GM18861 (cell line): ENCODE measurements around the gene FUBP3.
A peak's percentile ranks its signal among the peaks of the same experiment; 100 is the strongest.
"Not testable (repeated sequence)": the region's sequence is repeated elsewhere in the genome, so short reads cannot be mapped to it uniquely, and the experiment has no call there.

Experiments used
- ATAC-seq: cut with Tn5 transposase; IDR thresholded peaks from one replicate; pipeline ENCODE4 v1.9.1; 2021; ENCODE audit not compliant: unreplicated experiment

Gene FUBP3

DNA sequence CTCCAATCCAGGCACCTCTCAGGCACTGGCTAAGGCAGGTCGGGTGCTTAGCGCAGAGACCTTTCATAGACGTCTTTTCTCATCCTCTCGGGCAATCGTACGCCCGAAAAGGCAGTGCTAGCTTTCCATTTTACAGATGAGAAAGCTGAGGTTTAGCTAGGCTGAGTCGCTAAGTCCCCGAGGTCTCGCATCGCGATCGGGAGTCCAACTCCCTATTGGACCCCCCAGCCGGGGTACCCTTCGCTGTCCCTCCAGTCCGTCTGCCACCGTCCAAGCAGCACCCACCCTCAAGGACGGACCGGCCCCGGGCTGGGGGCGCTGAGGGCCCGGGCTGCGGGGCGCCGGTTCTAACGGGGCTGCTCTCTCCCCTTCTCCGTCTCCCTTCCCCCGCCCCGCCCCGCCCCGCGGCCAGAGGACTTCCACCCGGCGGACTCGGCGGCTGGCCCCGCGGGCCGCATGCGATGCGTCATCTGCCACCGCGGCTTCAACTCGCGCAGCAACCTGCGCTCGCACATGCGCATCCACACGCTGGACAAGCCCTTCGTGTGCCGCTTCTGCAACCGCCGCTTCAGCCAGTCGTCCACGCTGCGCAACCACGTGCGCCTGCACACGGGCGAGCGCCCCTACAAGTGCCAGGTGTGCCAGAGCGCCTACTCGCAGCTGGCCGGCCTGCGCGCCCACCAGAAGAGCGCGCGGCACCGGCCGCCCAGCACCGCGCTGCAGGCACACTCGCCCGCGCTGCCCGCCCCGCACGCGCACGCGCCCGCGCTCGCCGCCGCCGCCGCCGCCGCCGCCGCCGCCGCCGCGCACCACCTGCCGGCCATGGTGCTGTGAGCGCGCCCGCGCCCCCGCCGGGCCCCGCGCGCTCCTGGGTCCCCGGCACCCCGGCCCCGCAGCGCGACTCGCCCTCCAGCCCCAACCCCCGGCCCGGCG lies 101.7 kb downstream of the FUBP3 start:
- ATAC-seq = peak; percentile 47

DNA sequence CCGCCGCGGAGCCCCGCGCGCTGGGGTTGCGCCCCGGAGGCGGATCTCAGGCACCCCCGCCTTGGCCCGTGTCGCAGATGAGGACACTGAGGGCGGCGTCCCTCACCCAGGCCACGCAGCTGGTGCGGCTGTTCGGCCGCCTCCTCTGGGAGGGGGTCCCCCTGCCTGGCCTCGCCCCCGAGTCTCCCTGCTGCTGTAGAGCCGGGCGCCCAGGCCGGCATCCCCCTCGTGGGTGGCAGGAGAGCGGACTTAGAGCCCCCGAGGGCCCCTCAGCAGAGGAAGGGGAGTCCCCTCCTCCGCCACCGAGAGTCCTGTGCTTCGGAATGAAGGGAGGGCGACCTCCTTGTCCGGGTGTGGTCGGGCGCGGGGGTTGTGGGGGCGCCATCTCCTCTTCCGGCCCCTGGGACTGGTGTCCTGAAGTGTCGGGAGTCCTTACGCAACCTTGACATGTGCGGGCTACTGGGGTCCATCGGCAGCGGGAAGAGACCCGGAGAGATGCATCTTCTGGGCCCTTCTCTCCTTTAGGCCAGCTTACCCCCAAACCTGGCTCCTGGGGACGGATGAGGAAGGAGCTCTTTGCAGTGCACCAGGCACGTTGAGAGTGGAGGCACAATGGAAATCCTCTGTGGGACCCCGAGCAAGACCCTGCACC lies 102.5 kb downstream of the FUBP3 start:
- peak; percentile 12 for ATAC-seq

DNA sequence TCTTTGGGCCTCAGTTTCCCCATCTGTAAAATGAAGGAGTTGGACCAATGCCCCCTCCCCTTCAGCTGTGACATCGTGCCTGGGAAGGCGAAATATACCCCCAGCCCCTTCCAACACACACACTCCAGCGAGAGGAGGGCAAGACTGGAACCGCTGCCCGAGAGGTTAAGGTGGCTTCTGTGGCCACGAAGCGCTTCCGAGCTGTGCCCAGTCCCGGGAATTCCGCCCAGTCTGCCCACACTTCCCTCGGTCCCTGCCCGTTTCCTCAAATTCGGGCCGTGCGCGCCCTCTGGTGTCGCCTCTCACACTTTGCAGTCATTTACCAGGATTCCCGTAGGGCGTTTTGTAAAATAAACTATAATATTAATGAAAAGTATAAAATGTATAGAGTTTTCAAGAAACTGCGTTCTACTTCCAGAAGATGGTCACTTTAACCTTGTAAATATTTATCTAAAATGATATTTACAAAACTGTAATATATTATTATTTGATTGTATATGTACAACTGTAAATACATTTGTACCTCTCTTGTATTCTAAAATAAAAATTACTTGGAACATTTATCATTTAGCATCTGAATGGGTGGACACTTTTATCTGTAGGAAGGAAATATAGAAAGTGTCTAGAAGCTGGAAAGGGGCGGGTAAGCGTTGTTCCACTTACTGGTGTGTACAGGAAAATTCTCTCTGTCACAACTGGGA lies 103.2 kb downstream of the FUBP3 start:
- ATAC-seq = no peak

DNA sequence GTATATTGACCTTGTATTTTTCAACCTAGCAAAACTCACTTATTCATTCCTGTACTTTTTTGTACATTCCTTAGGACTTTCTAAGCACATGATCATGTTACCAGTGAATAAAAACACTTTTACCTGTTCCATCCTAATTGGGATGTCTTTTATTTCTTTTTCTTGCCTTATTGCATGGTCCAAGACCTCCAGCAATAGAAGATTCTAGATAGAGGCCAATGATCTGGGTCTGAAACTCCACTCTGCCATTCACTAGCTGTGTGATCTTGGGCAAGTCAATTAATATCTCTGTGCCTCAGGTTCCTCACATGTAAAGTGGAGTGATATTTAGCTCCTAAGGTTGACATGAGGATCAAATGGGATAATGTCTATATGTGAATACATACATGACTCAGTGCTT lies 105.7 kb downstream of the FUBP3 start:
- ATAC-seq = no peak

DNA sequence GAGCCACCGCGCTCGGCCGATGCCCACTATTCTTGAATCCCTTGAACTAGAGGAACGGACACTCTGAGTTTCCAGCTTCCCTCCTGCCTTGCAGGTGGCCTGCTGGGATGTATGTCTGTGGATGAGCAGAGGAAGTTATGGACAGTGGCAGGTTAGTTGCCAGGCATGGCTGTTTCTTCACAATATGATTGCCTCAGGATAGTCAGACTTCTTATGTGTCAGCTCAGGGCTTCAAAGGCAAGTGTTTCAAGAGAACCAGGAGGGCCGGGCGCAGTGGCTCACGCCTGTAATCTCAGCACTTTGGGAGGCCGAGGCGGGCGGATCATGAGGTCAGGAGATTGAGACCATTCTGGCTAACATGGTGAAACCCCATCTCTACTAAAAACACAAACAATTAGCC lies 106.6 kb downstream of the FUBP3 start:
- ATAC-seq = not testable (repeated sequence)

DNA sequence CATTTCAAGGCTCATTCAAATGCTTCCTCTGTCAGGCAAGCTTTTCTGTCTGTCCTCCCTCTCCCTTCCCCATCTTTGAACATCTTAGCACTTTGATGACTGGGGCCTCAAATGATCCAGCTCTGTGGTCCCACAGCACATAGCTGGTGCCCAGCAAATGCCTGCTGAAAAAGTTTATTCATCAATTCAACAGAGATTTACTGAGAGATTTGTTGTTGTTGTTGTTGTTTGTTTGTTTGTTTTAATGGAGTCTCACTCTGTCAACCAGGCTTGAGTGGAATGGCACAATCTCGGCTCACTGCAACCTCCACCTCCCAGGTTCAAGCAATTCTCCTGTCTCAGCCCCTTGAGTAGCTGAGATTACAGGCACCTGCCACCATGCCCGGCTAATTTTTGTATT lies 108.2 kb downstream of the FUBP3 start:
- ATAC-seq = no peak
